Measurements from ENCODE around the gene C5orf46. TPM values are rescaled to one million over a fixed set of nuclear protein-coding genes. Genes with fewer than 3 reads are reported as not detected.

C5orf46 gene
- total and polyA plus RNA-seq, 9 of the 15 experiments (the other 6 are each of a cell fraction or from before 2014, with no cell fraction given), result not detected

GRCh38 chr5:147925020-147925419 is 18.7 kb upstream of the C5orf46 start (continued):
- TF ChIP-seq HOXB6 (CRISPR knock-in tag; IDR thresholded peaks at IDR 0.05; ENCODE audit: borderline replicate concordance) (no peak), SUPT5H (IDR thresholded peaks at IDR 0.05) (no peak), TRIM24 (IDR thresholded peaks at IDR 0.05) (no peak), HIVEP1 (CRISPR knock-in tag; IDR thresholded peaks at IDR 0.05) (no peak), CBX5 (IDR thresholded peaks at IDR 0.05; ENCODE audit: borderline replicate concordance, low read depth) (no peak)

GRCh38 chr5:147921136-147921535 is 14.8 kb upstream of the C5orf46 start:
- no peak overlapping the region for H3K27ac ChIP-seq (ENCODE audit: extremely low read depth, low read depth, low read length)
- no peak overlapping the region for H2AFZ ChIP-seq (ENCODE audit: low read depth, low read length)
- no peaks in the 10 kb centered on the region for H4K20me1 ChIP-seq (replicated peaks; ENCODE audit: control insufficient read depth, insufficient read depth, low read length)
- no peaks in the 10 kb centered on the region for H3K4me1 ChIP-seq (replicated peaks in 1 of 2; ENCODE audit: control insufficient read depth in 2 of 2, insufficient read depth in 2 of 2, low read length in 2 of 2)
- no peak overlapping the region for H3K9ac ChIP-seq (ENCODE audit: insufficient read depth in 1 of 2, low read depth in 2 of 2, low read length in 2 of 2)
- no peak overlapping the region for H3K4me2 ChIP-seq (ENCODE audit: insufficient read depth, low read length)
- DNase-seq (ENCODE audit: extremely low read depth in 1 of 4, low spot score in 3 of 4) (no peak), ATAC-seq (no peak), FAIRE-seq (no peak)
- no peak overlapping the region for H3K4me3 ChIP-seq
- H3K36me3 ChIP-seq (ENCODE audit: control insufficient read depth, insufficient read depth, low read length), result no peaks in the 10 kb centered on the region
- intact Hi-C loops (cut with micrococcal nuclease), result no loop called here
- CTCF ChIA-PET (ENCODE audit: low intra/inter-chr PET ratio), result no interaction called here
- no peaks in the 10 kb centered on the region for H3K9me1 ChIP-seq (ENCODE audit: control insufficient read depth, insufficient read depth, low read length)
- H3K9me3 ChIP-seq (replicated peaks; ENCODE audit: control insufficient read depth, insufficient read depth, low read depth, low read length), result no peaks in the 10 kb centered on the region
- in situ Hi-C loops (cut with MboI), result no loop called here
- H3K79me2 ChIP-seq (ENCODE audit: control insufficient read depth, insufficient read depth, low read length), result no peaks in the 10 kb centered on the region
- H3K27me3 ChIP-seq (ENCODE audit: control insufficient read depth in 2 of 2, insufficient read depth in 2 of 2, low read length in 2 of 2), result no peaks in the 10 kb centered on the region
- BruUV-seq (replicated peaks), result no TSS peak
- POLR2A ChIA-PET, result no interaction called here
- TF ChIP-seq CBX1 (IDR thresholded peaks at IDR 0.05; ENCODE audit: low read depth) (no peak), SPI1 (IDR thresholded peaks at IDR 0.05; ENCODE audit: borderline replicate concordance, low read depth, low read length) (peak; percentile 85), BMI1 (IDR thresholded peaks at IDR 0.05; ENCODE audit: low read length) (no peak)
- WGBS (ENCODE audit: insufficient coverage, low coverage, missing lambda C conversion rate), result 0% methylated on average over 2 of the region's 2 CpGs
